B cell (primary cell): ENCODE data around the gene HS1BP3. TPM values are rescaled to one million over a fixed set of nuclear protein-coding genes. Genes with fewer than 3 reads are reported as not detected.

Source experiments
- ATAC-seq: fragments of 200-7000 bp; cut with Tn5 transposase; one replicate; pipeline ENCODE4 v1.10.0; 2021; ENCODE audit warnings: low read depth, mild to moderate bottlenecking, moderate number of reproducible peaks, moderate library complexity
- CTCF ChIA-PET: fragments of 350-600 bp; sonication (Branson Sonifier 250); formaldehyde crosslinking; loops from one replicate; lab custom pipeline; 2021; ENCODE audit warnings: antibody characterized with exemption, inconsistent platforms; lab: Charles Lee
- POLR2A ChIA-PET: fragments of 350-600 bp; sonication (Branson Sonifier 250); formaldehyde crosslinking; loops from one replicate; lab custom pipeline; 2021; ENCODE audit warnings: antibody characterized with exemption; lab: Charles Lee
- DNase-seq: peaks from one replicate; pipeline ENCODE4 v3.0.0; 2013
- H2AFZ ChIP-seq: 2 replicates; pipeline ENCODE4 v1.6.1; 2012; ENCODE audit warnings: mild to moderate bottlenecking, low read depth, low read length; ENCODE audit not compliant: insufficient read depth, poor library complexity, severe bottlenecking
- H3K27ac ChIP-seq, 2 donors: 1 replicate in 1 of 2; 2 replicates in 1 of 2; pipeline ENCODE4 v1.5.1; 2012 to 2013; ENCODE audit warnings: low read length in 2 of 2, mild to moderate bottlenecking in 2 of 2, moderate library complexity in 1 of 2
- H3K27me3 ChIP-seq, 4 experiments: fragments of 200-600 bp in 1 of 4; sonication (generic) in 1 of 4; replicated peaks in 1 of 4; 1 replicate in 2 of 4; 2 replicates in 2 of 4; pipeline versions ENCODE4 v1.6.1 to v1.7.0; 2013 to 2016; ENCODE audit warnings: low read length in 3 of 4, mild to moderate bottlenecking in 2 of 4, mixed read lengths in 1 of 4, moderate library complexity in 1 of 4; ENCODE audit not compliant: insufficient read depth in 4 of 4, control insufficient read depth in 3 of 4; ENCODE audit errors: control extremely low read depth in 1 of 4
- H3K36me3 ChIP-seq, 2 experiments: replicated peaks in 1 of 2; 1 replicate in 1 of 2; 2 replicates in 1 of 2; pipeline versions ENCODE4 v1.6.1 to v1.7.1; 2013; ENCODE audit warnings: low read length in 1 of 2; ENCODE audit not compliant: insufficient read depth in 2 of 2, control insufficient read depth in 1 of 2; ENCODE audit errors: control extremely low read depth in 1 of 2, extremely low read depth in 1 of 2
- H3K4me1 ChIP-seq, 2 donors: fragments of 200-600 bp in 1 of 2; sonication (generic) in 1 of 2; 1 replicate in 1 of 2; 2 replicates in 1 of 2; pipeline versions ENCODE4 v1.5.1 to v1.6.1; 2013 to 2017; ENCODE audit warnings: low read length in 2 of 2; ENCODE audit not compliant: control insufficient read depth in 2 of 2, insufficient read depth in 2 of 2
- H3K4me2 ChIP-seq: replicated peaks from 2 replicates; pipeline ENCODE3; 2012; ENCODE audit warnings: mild to moderate bottlenecking, low read depth, low read length; ENCODE audit not compliant: poor library complexity, severe bottlenecking
- H3K4me3 ChIP-seq, 5 experiments: fragments of 200-600 bp in 1 of 5; sonication (generic) in 1 of 5; 1 replicate in 3 of 5; 2 replicates in 2 of 5; pipeline versions ENCODE4 v1.5.1 to v1.7.0; 2011 to 2016; ENCODE audit warnings: low read length in 4 of 5, mild to moderate bottlenecking in 4 of 5, low read depth in 2 of 5, control low read depth in 1 of 5, moderate library complexity in 1 of 5; ENCODE audit not compliant: insufficient read depth in 1 of 5; ENCODE audit errors: control extremely low read depth in 1 of 5, extremely low read depth in 1 of 5
- H3K79me2 ChIP-seq: fragments of 200-600 bp; sonication (generic); one replicate; pipeline ENCODE4 v1.6.0; 2016; ENCODE audit warnings: low read length; ENCODE audit not compliant: control insufficient read depth, insufficient read depth
- H3K9ac ChIP-seq: fragments of 200-600 bp; sonication (generic); 2 replicates; pipeline ENCODE4 v1.6.1; 2017; ENCODE audit warnings: mild to moderate bottlenecking, low read length, moderate library complexity
- H3K9me3 ChIP-seq, 3 donors: one replicate each; pipeline versions ENCODE4 v1.6.1 to v1.7.1; 2013; ENCODE audit warnings: low read length in 2 of 3; ENCODE audit not compliant: control insufficient read depth in 2 of 3, insufficient read depth in 1 of 3; ENCODE audit errors: control extremely low read depth in 1 of 3
- H4K20me1 ChIP-seq: 2 replicates; pipeline ENCODE4 v1.6.0; 2012; ENCODE audit warnings: mild to moderate bottlenecking, low read length; ENCODE audit not compliant: insufficient read depth, control insufficient read depth, poor library complexity, severe bottlenecking
- H3K27ac Mint-ChIP-seq: one replicate; pipeline ENCODE4 v1.8.0; 2021; ENCODE audit warnings: mixed read lengths
- H3K27me3 Mint-ChIP-seq: one replicate; pipeline ENCODE4 v1.8.0; 2021; ENCODE audit warnings: mixed read lengths
- H3K4me1 Mint-ChIP-seq: one replicate; pipeline ENCODE4 v1.8.0; 2021; ENCODE audit warnings: mixed read lengths
- H3K4me3 Mint-ChIP-seq: one replicate; pipeline ENCODE4 v1.8.0; 2021; ENCODE audit warnings: mixed read lengths
- H3K9me3 Mint-ChIP-seq: one replicate; pipeline ENCODE4 v1.8.0; 2022; ENCODE audit warnings: mixed read lengths; ENCODE audit not compliant: insufficient read depth
- EZH2 ChIP-seq: IDR thresholded peaks from 2 replicates; pipeline ENCODE4 v1.6.1; 2012; ENCODE audit warnings: borderline replicate concordance, low read depth, mild to moderate bottlenecking, moderate library complexity, low read length; ENCODE audit not compliant: insufficient read depth, poor library complexity, severe bottlenecking
- WGBS: methylation state at CpG from one replicate; pipeline ENCODE4 v1.1.5; 2013; ENCODE audit warnings: missing lambda C conversion rate; ENCODE audit not compliant: insufficient coverage; 5-methylcytosine and 5-hydroxymethylcytosine counted together
- intact Hi-C: fragments of 100-400 bp; cut with micrococcal nuclease; formaldehyde crosslinking; loops from one replicate; pipeline ENCODE4 v1.10.0; 2022
- polyA plus RNA-seq: library from polyadenylated mRNA; depleted of rRNA; stranded (reverse); fragments of >200 nt; gene quantifications from 2 replicates; pipeline ENCODE4 v1.2.3, GENCODE V29; 2012
- total RNA-seq, 2 donors: library from RNA; stranded (reverse); fragments of 120-200 nt in 1 of 2; gene quantifications; 1 replicate in 1 of 2; 2 replicates in 1 of 2; pipeline versions ENCODE4 v1.2.3 to v1.2.4, GENCODE V29; 2013 to 2022
- TF ChIP-seq, protein P1 (sequence below): fragments of 200-600 bp; IDR thresholded peaks from one replicate; pipeline ENCODE4 v1.8.0; 2022; ENCODE audit warnings: antibody characterized with exemption, mild to moderate bottlenecking

The HS1BP3 gene
- total and polyA plus RNA-seq, 2 donors (not counting 1 experiment from before 2014, with no cell fraction given): 27.8 to 28.7 TPM

DNA sequence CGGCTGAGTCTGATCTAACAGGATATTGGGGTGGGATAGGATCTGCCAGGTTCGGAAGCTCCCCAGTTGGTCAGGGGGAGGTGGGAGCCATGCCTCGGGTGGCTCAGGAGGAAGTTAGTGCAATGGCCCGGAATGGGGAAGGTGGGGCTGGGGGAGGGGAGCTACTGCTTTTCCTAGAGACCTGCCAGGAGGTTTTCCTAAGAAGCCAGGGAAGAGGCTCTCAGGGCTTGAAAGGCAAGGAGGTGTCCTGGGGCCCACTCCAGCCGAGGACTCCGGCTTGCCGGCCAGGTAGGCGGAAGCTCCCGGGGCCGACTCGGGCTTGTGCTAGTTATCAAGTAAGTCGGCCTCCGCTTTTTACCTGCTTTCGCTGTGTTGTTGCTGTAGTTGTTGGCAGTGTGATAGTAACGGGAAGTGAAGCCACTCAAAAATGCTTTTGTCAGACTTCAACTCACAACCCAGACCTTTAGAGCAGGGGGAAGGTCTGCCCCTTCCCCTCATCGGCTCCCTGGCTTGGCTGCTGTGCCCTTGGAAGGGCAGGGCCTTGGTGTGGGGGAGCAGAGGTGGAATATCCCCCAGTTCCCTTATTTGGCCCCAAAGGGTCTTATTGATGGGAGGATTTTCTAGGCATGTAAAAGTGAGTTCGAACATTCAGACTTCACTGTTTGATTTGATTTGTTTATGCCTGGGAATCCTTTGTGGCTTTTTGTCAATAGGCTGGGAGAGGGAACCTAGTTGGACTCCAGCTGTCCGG, 21.5 kb upstream of the HS1BP3 start:
- peak overlapping the region in 1 of 2 donors; percentile 3 for H3K27ac ChIP-seq
- peaks cover 3% of the 10 kb centered on the region for H3K79me2 ChIP-seq
- no peaks in the 10 kb centered on the region for H4K20me1 ChIP-seq
- peaks cover 49 to 91% of the 10 kb centered on the region in 2 donors for H3K4me1 ChIP-seq
- H3K27me3 Mint-ChIP-seq: peaks cover 3% of the 10 kb centered on the region
- H3K4me2 ChIP-seq: peak overlapping the region; percentile 19
- CTCF ChIA-PET: interaction anchor here (8.8 kb wide), 1 partner anchor 11 kb away, joined by 160 read pairs; no protein-coding TSS in a partner anchor
- peaks cover 0 to 24% (median 0%) of the 10 kb centered on the region in 3 donors for H3K9me3 ChIP-seq
- no peak overlapping the region for H3K9ac ChIP-seq
- intact Hi-C loops: no loop called here
- POLR2A ChIA-PET: interaction anchor here (0.7 kb wide), 1 partner anchor 261 kb away, joined by 3 read pairs; no protein-coding TSS in a partner anchor
- ATAC-seq (no peak), DNase-seq (peak; percentile 55)
- 62% methylated on average over 15 of the region's 18 CpGs for WGBS
- no peak overlapping the region for H2AFZ ChIP-seq
- peak overlapping the region; percentile 84 for H3K27ac Mint-ChIP-seq
- TF ChIP-seq, protein P1, sequence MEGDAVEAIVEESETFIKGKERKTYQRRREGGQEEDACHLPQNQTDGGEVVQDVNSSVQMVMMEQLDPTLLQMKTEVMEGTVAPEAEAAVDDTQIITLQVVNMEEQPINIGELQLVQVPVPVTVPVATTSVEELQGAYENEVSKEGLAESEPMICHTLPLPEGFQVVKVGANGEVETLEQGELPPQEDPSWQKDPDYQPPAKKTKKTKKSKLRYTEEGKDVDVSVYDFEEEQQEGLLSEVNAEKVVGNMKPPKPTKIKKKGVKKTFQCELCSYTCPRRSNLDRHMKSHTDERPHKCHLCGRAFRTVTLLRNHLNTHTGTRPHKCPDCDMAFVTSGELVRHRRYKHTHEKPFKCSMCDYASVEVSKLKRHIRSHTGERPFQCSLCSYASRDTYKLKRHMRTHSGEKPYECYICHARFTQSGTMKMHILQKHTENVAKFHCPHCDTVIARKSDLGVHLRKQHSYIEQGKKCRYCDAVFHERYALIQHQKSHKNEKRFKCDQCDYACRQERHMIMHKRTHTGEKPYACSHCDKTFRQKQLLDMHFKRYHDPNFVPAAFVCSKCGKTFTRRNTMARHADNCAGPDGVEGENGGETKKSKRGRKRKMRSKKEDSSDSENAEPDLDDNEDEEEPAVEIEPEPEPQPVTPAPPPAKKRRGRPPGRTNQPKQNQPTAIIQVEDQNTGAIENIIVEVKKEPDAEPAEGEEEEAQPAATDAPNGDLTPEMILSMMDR: no peak
- TF ChIP-seq EZH2: no peak
- H3K4me3 ChIP-seq: peak overlapping the region in 2 of 5 experiments; percentile 6 to 15
- H3K36me3 ChIP-seq: peaks cover 0 to 11% of the 10 kb centered on the region in 2 experiments
- no peaks in the 10 kb centered on the region for H3K9me3 Mint-ChIP-seq
- peaks cover 60% of the 10 kb centered on the region for H3K4me1 Mint-ChIP-seq
- peak overlapping the region; percentile 47 for H3K4me3 Mint-ChIP-seq
- H3K27me3 ChIP-seq: peaks cover 0 to 46% (median 19%) of the 10 kb centered on the region in 4 experiments

DNA sequence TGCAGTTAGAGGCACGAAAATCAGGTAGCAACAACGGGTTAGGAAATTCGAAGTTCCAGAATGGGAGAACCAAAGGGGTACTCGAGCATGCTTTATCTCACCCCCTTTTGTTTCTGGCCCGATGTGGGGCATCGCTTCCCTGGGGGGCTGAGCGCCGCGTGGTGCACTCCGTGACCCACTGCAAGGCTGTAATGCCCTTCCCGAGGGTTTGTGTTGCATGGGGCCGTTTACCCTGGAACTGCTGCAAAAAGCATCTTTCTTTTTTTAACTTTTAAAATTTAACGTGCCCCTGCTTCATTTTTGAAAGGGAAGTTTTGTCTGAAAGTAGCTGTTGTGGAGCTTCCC, 20.8 kb upstream of the HS1BP3 start:
- POLR2A ChIA-PET: interaction anchor here (0.7 kb wide), 1 partner anchor 261 kb away, joined by 3 read pairs; no protein-coding TSS in a partner anchor
- intact Hi-C loops: no loop called here
- Mint-ChIP-seq H3K9me3 (no peaks in the 10 kb centered on the region), H3K4me1 (peaks cover 55% of the 10 kb centered on the region), H3K4me3 (peak overlapping the region; percentile 23), H3K27ac (no peak overlapping the region), H3K27me3 (peaks cover 3% of the 10 kb centered on the region)
- Histone ChIP-seq H3K9me3 (peaks cover 0 to 24% (median 0%) of the 10 kb centered on the region in 3 donors), H2AFZ (no peak overlapping the region), H3K4me3 (no peak overlapping the region), H3K79me2 (peaks cover 3% of the 10 kb centered on the region), H3K36me3 (peaks cover 0 to 11% of the 10 kb centered on the region in 2 experiments), H3K4me1 (peaks cover 47 to 85% of the 10 kb centered on the region in 2 donors), H4K20me1 (no peaks in the 10 kb centered on the region), H3K27ac (no peak overlapping the region), H3K27me3 (peaks cover 0 to 49% (median 19%) of the 10 kb centered on the region in 4 experiments), H3K9ac (no peak overlapping the region), H3K4me2 (peak overlapping the region; percentile 19)
- no peak for ATAC-seq
- CTCF ChIA-PET: interaction anchor here (8.8 kb wide), 1 partner anchor 10 kb away, joined by 160 read pairs; no protein-coding TSS in a partner anchor
- 60% methylated on average over 10 of the region's 13 CpGs for WGBS
- TF ChIP-seq, protein P1: no peak
- no peak for TF ChIP-seq EZH2
- DNase-seq: no peak
